CD14-positive monocyte (primary cell): ENCODE measurements around the gene CTNS. TPM values are rescaled to one million over a fixed set of nuclear protein-coding genes. Genes with fewer than 3 reads are reported as not detected.

Source experiments
- DNase-seq, 3 donors: peaks; one replicate each; pipeline ENCODE4 v3.0.0-alpha.2; 2011 to 2022
- H2AFZ ChIP-seq: 2 replicates; pipeline ENCODE4 v1.6.0; 2012; ENCODE audit warnings: mild to moderate bottlenecking, low read depth, low read length, inconsistent platforms; ENCODE audit not compliant: insufficient read depth, poor library complexity, severe bottlenecking
- H3K27ac ChIP-seq, 2 donors: 1 replicate in 1 of 2; 2 replicates in 1 of 2; pipeline ENCODE4 v1.5.1; 2012 to 2013; ENCODE audit warnings: low read length in 2 of 2, control low read depth in 1 of 2, inconsistent platforms in 1 of 2, low read depth in 1 of 2, mild to moderate bottlenecking in 1 of 2
- H3K27me3 ChIP-seq, 2 donors: one replicate each; pipeline versions ENCODE4 v1.6.0 to v1.6.1; 2011 to 2013; ENCODE audit warnings: low read length in 2 of 2; ENCODE audit not compliant: control insufficient read depth in 2 of 2, insufficient read depth in 2 of 2
- H3K36me3 ChIP-seq, 2 donors: replicated peaks in 1 of 2; 1 replicate in 1 of 2; 2 replicates in 1 of 2; pipeline versions ENCODE4 v1.5.1 to v1.6.1; 2012 to 2013; ENCODE audit warnings: low read length in 2 of 2, control low read depth in 1 of 2, inconsistent platforms in 1 of 2, mild to moderate bottlenecking in 1 of 2; ENCODE audit not compliant: insufficient read depth in 2 of 2, control insufficient read depth in 1 of 2
- H3K4me1 ChIP-seq, 2 donors: 1 replicate in 1 of 2; 2 replicates in 1 of 2; pipeline versions ENCODE4 v1.5.1 to v1.6.1; 2012 to 2013; ENCODE audit warnings: low read length in 2 of 2, control low read depth in 1 of 2, inconsistent platforms in 1 of 2, mild to moderate bottlenecking in 1 of 2, moderate library complexity in 1 of 2; ENCODE audit not compliant: insufficient read depth in 2 of 2, control insufficient read depth in 1 of 2
- H3K4me2 ChIP-seq: replicated peaks from 2 replicates; pipeline ENCODE3; 2012; ENCODE audit warnings: low read length, moderate library complexity, mild to moderate bottlenecking; ENCODE audit not compliant: poor library complexity, severe bottlenecking; ENCODE audit errors: extremely low read depth
- H3K4me3 ChIP-seq, 3 experiments: fragments of 200-600 bp in 1 of 3; sonication (generic) in 1 of 3; replicated peaks in 1 of 3; 1 replicate in 2 of 3; 2 replicates in 1 of 3; pipeline ENCODE4 v1.5.1; 2011 to 2013; ENCODE audit warnings: low read length in 3 of 3, mild to moderate bottlenecking in 3 of 3, control low read depth in 2 of 3, low read depth in 2 of 3, inconsistent platforms in 1 of 3, moderate library complexity in 1 of 3
- H3K79me2 ChIP-seq: 2 replicates; pipeline ENCODE4 v1.6.0; 2012; ENCODE audit warnings: mild to moderate bottlenecking, control low read depth, inconsistent platforms, low read length, moderate library complexity; ENCODE audit not compliant: insufficient read depth
- H3K9ac ChIP-seq: 2 replicates; pipeline ENCODE4 v1.6.0; 2017; ENCODE audit warnings: low read length, mild to moderate bottlenecking; ENCODE audit not compliant: insufficient read depth, poor library complexity, severe bottlenecking
- H3K9me3 ChIP-seq, 2 donors: replicated peaks in 1 of 2; 1 replicate in 1 of 2; 2 replicates in 1 of 2; pipeline versions ENCODE4 v1.5.1 to v1.6.1; 2012 to 2013; ENCODE audit warnings: low read length in 2 of 2, control low read depth in 1 of 2; ENCODE audit not compliant: control insufficient read depth in 1 of 2, insufficient read depth in 1 of 2
- H4K20me1 ChIP-seq: 2 replicates; pipeline ENCODE4 v1.6.0; 2012; ENCODE audit warnings: mild to moderate bottlenecking, low read length, control low read depth, moderate library complexity; ENCODE audit not compliant: insufficient read depth
- H3K27ac Mint-ChIP-seq, 7 donors: one replicate each; pipeline ENCODE4 v1.8.0; 2020; ENCODE audit warnings: mild to moderate bottlenecking in 7 of 7, mixed read lengths in 7 of 7, moderate library complexity in 6 of 7, inconsistent platforms in 2 of 7
- H3K27me3 Mint-ChIP-seq, 3 donors: one replicate each; pipeline ENCODE4 v1.8.0; 2021 to 2022; ENCODE audit warnings: low read depth in 3 of 3, mild to moderate bottlenecking in 3 of 3, mixed read lengths in 3 of 3, moderate library complexity in 3 of 3, inconsistent platforms in 1 of 3
- H3K36me3 Mint-ChIP-seq, 2 donors: one replicate each; pipeline ENCODE4 v1.8.0; 2020; ENCODE audit warnings: mixed read lengths in 2 of 2, inconsistent platforms in 1 of 2, mild to moderate bottlenecking in 1 of 2
- H3K4me1 Mint-ChIP-seq: one replicate; pipeline ENCODE4 v1.8.0; 2020; ENCODE audit warnings: mild to moderate bottlenecking, mixed read lengths
- H3K4me3 Mint-ChIP-seq, 2 donors: one replicate each; pipeline ENCODE4 v1.8.0; 2020; ENCODE audit warnings: mild to moderate bottlenecking in 2 of 2, mixed read lengths in 2 of 2, moderate library complexity in 1 of 2
- H3K9me3 Mint-ChIP-seq, 7 donors: one replicate each; pipeline ENCODE4 v1.8.0; 2020 to 2022; ENCODE audit warnings: mixed read lengths in 7 of 7, mild to moderate bottlenecking in 6 of 7, moderate library complexity in 6 of 7, inconsistent platforms in 2 of 7
- CTCF ChIP-seq: fragments of 200-600 bp; IDR thresholded peaks from one replicate; pipeline ENCODE4 v1.8.0; 2022; ENCODE audit warnings: antibody characterized with exemption, mild to moderate bottlenecking
- WGBS: methylation state at CpG from one replicate; pipeline ENCODE4 v1.1.5; 2013; ENCODE audit warnings: missing lambda C conversion rate; ENCODE audit not compliant: insufficient coverage; 5-methylcytosine and 5-hydroxymethylcytosine counted together
- intact Hi-C, 2 donors: fragments of 100-400 bp; cut with micrococcal nuclease; formaldehyde crosslinking; loops; one replicate each; pipeline versions ENCODE4 v1.15.0 to v1.15.1; 2023
- polyA plus RNA-seq, 3 donors: library from polyadenylated mRNA; depleted of rRNA in 1 of 3; unstranded in 2 of 3; stranded (reverse) in 1 of 3; fragments of 300-500 nt in 2 of 3; fragments of >200 nt in 1 of 3; fragmentation: Illumina TruSeq in 2 of 3; gene quantifications; 1 replicate in 2 of 3; 2 replicates in 1 of 3; pipeline ENCODE4 v1.2.3, GENCODE V29; 2012 to 2021

CTNS gene
- polyA plus RNA-seq, 3 donors, result 11.6 to 11.8 (median 11.7) TPM

GRCh38 chr17:3630781-3631180, 5.8 kb upstream of the CTNS start:
- Mint-ChIP-seq H3K27me3 (peaks cover 0 to 4% (median 0%) of the 10 kb centered on the region in 3 donors), H3K27ac (peak overlapping the region in 5 of 7 donors; percentile 37 to 80 (median 69)), H3K36me3 (peaks cover 36 to 50% of the 10 kb centered on the region in 2 donors), H3K4me3 (no peak overlapping the region), H3K4me1 (peaks cover 14% of the 10 kb centered on the region), H3K9me3 (peaks cover 0 to 2% (median 0%) of the 10 kb centered on the region in 7 donors)
- Histone ChIP-seq H2AFZ (no peak overlapping the region), H4K20me1 (no peaks in the 10 kb centered on the region), H3K27ac (no peak overlapping the region), H3K27me3 (no peaks in the 10 kb centered on the region), H3K36me3 (peaks cover 19 to 39% of the 10 kb centered on the region in 2 donors), H3K9ac (no peak overlapping the region), H3K79me2 (peaks cover 19% of the 10 kb centered on the region), H3K4me2 (no peak overlapping the region), H3K4me1 (peaks cover 10 to 12% of the 10 kb centered on the region in 2 donors), H3K4me3 (no peak overlapping the region), H3K9me3 (no peaks in the 10 kb centered on the region)
- TF ChIP-seq CTCF, result no peak
- DNase-seq, result no peak
- WGBS, result 86% methylated on average over 7 of the region's 10 CpGs
- intact Hi-C loops, result loop anchor here in 1 of 2 donors (10.0 kb wide), 1 partner anchor 586 kb away; no protein-coding TSS in a partner anchor

- no peak overlapping the region for H3K4me3 Mint-ChIP-seq
Measured at GRCh38 chr17:3632287-3632686, 4.3 kb upstream of the CTNS start.

More at GRCh38 chr17:3632287-3632686, 4.3 kb upstream of the CTNS start:
- Histone ChIP-seq H3K36me3 (peaks cover 16 to 33% of the 10 kb centered on the region in 2 donors), H3K4me2 (no peak overlapping the region), H4K20me1 (no peaks in the 10 kb centered on the region), H3K9ac (no peak overlapping the region), H3K9me3 (no peaks in the 10 kb centered on the region), H3K27ac (no peak overlapping the region), H3K4me1 (peaks cover 14 to 22% of the 10 kb centered on the region in 2 donors), H3K4me3 (no peak overlapping the region), H2AFZ (no peak overlapping the region), H3K27me3 (no peaks in the 10 kb centered on the region), H3K79me2 (peaks cover 25% of the 10 kb centered on the region)
- Mint-ChIP-seq H3K27me3 (peaks cover 0 to 4% (median 0%) of the 10 kb centered on the region in 3 donors), H3K9me3 (peaks cover 0 to 2% (median 0%) of the 10 kb centered on the region in 7 donors), H3K4me1 (peaks cover 18% of the 10 kb centered on the region), H3K36me3 (peaks cover 25 to 35% of the 10 kb centered on the region in 2 donors), H3K27ac (no peak overlapping the region)
- intact Hi-C loops, result loop anchor here in 1 of 2 donors (10.0 kb wide), 1 partner anchor 587 kb away; no protein-coding TSS in a partner anchor
- no peak for DNase-seq
- no peak for TF ChIP-seq CTCF
- 98% methylated on average over 5 of the region's 7 CpGs for WGBS
